Occipital lobe (tissue), 2 donors: Measurements from ENCODE around the gene SH3RF1. TPM values are rescaled to one million over a fixed set of nuclear protein-coding genes. Genes with fewer than 3 reads are reported as not detected.
"Not testable (repeated sequence)": the region's sequence is repeated elsewhere in the genome, so short reads cannot be mapped to it uniquely, and the experiment has no call there.

Experiments
- DNase-seq: peaks from one replicate; lab custom pipeline; 2025; lab: John Stamatoyannopoulos, UW
- total RNA-seq: library from RNA; depleted of rRNA; stranded (reverse); fragments of >200 nt; gene quantifications from one replicate; pipeline ENCODE4 v1.2.3, GENCODE V29; 2014

SH3RF1 gene
- 8.1 TPM for total RNA-seq

DNA sequence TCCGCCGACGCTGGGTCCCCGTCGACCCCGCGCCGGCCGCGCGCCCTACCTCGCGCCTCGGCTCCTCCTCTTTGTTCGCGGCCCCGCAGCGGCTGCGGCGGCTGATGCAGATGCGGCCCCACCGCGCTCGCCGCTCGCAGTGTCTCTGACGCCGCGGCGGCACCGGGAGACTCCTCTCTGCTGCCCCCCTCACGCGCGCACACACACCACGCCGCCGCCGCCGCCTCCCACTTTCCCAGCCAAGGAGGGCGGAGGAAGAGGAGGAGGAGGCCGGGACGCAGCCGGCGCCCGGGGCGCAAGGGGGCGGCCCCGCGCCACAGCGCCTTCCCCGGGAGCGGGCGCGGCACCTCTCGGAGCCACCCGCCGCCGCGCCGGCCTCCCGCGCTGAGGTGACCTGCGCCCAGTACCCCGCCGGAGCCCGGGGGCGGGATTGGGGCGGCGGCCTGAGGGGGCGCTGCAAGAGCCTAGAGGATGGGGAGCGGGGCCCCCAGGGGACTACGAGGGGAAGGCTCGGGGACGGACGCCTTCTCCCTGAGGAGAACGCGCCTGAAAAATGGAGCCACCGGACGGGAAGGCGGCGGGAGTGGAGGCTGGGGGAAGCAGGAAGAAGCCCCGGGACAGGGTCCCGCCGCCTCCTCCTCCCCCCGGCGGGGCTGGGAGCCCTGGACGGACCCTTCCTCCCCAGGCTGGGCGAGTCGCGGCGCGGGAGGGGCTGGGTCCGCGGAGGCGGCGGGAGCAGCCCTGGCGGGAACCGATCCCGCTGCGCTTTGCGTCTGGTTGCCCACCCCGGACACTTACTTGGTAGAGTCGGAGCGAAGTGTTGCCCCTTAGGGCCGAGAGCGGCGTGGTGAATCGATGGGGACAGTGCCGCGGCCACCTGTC, at the start of gene SH3RF1:
Gene SH3RF1 (minus strand): TSS at position 147 of the 882 bp plus-strand sequence. CDS start 1,744 bp downstream, outside the sequence.
- DNase-seq: peak; percentile 84

- DNase-seq: no peak
Observed at GRCh38 chr4:169315530-169316343, 45.0 kb upstream of the SH3RF1 start.

DNA sequence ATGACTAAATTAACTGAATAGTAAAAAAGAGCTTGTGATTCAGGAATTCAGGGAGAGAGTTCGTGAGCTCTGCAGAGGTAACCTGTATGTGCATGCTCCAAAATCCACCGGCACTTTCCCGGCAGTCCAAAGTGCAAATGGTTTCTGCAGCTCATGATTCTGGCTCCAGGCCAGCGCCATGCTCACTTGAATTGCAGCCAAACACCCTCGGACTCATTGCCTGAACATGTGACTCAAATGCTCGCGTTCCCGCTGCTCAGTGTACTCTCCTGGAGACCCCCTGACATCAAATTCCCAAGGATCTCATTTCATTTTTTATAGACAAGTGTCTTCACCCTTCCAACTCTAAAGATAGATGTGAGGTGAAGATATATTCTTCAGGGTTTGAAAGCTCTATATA, 44.1 kb upstream of the SH3RF1 start:
- no peak for DNase-seq

DNA sequence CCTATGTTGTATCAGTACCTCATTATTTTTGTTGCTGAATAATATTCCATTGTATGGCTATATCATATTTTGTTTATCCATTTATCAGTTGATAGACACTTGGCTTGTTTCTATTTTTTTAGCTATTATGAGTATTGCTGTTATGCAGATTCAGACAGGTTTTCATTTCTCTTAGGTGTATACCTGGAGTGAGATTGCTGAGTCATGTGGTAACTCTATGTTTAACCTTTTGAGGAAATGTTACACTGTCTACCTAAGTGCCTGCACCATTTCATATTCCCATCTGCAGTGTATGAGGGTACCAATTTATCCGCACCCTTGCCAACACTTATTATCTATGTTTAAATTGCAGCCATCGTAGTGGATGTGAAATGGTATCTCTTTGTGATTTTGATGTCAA, 43.0 kb upstream of the SH3RF1 start:
- DNase-seq: no peak

GRCh38 chr4:169312690-169313422, 42.1 kb upstream of the SH3RF1 start:
- no peak for DNase-seq

DNA sequence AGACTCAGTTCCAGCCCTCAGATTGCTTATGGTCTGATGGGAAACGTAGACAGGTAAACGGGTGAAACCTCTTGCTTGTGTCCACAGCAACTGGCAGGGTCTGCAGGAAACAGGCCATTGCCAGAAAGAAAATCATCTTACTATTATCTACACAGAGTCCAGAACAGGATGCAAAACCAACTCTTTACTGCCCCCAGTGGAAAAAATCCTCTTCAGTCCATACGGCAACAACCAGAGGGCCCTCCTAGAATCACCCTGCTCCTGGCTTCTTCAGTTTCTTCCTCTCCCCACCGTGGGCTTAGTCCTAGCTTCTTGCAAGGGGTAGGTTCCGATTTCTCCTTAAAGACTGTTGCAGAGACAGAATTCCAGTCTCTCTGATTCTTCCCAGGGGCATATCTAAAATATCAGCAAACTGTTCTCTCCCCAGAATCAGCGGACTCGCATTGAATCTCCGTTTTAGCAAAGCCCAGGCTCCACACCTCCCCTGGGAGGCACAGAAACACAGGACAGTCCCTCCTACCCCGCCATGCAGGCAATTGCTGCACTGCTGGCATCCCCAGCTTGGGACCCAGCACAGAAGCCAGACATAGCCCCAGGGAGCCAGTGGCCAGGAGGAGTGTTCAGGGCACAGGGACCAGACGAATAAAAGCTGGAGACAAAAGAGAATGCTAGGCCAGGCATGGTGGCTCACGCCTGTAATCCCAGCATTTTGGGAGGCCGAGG, 41.0 kb upstream of the SH3RF1 start:
- DNase-seq: no peak

- no peak for DNase-seq
Observed at GRCh38 chr4:169309326-169309967, 38.7 kb upstream of the SH3RF1 start.

DNA sequence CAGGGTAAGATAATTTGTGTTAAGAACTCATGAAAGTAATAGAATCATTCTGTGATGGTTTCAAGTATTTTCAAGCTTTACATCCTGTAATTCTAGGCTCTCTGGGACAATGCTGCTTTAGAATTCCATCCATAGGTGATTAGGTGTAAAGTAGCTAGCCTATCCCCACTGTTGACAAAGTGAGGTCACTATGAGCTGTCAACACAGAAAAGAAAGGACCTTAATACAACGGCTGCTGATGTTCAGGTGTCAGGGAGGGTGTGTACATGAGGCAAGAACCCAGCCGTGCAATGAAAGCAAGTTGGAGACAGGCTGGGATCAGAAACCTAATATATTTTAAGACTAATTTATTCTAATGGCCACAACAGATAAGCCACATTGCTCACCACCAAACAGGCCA, 36.8 kb upstream of the SH3RF1 start:
- DNase-seq: no peak

DNA sequence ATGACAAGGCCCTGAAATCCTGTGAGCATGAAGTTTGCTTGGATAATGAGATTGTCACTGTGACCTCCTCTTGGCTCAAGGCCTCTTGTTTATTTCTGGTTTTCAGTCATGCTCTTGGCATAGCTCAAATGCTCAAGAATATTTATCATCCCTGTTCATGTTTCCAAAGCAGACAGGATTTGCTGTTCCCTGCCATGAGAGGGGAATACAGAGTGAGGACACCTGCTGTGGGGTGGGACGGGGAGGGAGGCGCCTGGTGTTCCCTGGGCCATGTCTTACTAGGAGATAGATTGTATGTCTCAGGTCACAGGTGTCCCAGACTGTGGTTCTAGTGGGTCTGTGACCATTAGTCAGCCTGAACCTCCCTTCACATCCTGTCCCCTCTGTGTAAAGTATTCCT, 34.9 kb upstream of the SH3RF1 start:
- no peak for DNase-seq

- no peak for DNase-seq
Observed at GRCh38 chr4:169305173-169305572, 34.4 kb upstream of the SH3RF1 start.

DNA sequence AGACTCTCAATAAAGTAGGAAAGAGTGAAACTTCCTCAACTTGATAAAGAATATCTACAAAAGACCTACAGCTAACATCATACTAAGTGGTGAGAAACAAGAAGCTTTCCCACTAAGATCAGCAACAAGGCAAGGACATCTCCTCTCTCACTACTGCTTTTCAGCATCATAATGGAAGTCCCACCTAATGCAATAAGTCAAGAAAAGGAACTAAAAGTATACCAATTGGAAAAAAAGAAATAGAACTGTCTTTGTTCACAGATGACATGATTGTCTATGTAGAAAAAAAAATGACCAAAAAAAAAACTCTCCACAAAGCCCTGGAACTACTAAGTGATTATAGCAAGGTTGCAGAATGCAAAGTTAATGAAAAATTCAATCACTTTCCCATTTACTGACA, 25.1 kb upstream of the SH3RF1 start:
- DNase-seq: no peak

DNA sequence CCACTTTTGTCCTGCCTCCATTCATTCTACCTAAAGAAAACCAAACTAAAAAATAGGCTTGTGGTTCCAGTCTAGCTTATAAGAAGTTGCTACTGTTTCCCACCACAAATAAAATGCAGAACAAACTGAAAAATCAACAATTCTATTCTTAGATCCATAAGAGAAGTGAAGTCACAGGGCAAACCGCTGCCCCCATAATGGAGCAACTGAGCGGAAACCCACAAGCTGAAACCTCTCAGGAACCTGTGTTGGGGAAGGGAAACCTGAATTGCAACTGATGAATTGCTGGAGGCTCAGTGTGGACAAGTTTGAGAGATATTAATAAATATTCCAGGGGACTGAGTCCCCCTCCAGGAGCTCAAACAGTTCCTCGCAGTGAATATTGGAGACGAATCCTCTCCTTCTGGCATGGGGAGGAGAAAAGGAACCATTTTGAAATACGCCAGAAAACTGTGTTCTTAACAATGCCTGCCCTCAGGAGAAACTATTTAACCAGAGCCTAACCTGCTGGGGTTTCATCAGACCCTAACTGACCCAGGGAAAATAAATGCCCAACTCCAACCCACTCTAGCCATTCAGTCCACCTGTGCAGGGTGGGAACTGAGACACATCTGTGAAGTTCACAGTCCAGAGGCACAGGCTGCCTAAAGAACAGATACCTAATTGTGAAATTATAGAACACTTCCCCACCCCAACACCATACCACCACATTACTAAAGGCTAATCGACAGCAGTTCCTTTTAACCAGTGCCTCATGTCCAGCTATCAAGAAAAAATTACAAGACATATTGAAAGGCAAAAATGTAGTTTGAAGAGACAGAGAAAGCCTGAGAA, 22.8 kb upstream of the SH3RF1 start:
- no peak for DNase-seq

DNA sequence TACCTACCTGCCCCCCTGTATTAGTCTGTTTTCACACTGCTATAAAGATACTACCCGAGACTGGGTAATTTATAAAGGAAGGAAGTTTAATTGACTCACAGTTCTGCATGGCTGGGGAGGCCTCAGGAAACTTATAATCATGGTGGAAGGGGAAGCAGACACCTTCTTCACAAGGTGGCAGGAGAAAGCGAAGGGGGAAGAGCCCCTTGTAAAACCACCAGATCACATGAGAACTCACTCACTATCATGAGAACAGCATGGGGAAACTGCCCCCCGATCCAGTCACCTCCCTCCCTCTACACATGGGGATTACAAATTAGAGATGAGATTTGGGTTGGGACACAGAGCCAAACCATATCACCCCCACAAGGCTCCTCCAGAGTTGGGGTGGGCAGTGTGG, 17.2 kb upstream of the SH3RF1 start:
- DNase-seq: not testable (repeated sequence)

- no peak for DNase-seq
Observed at GRCh38 chr4:169286562-169287301, 16.0 kb upstream of the SH3RF1 start.

GRCh38 chr4:169283114-169283509, 12.4 kb upstream of the SH3RF1 start:
- DNase-seq: no peak

DNA sequence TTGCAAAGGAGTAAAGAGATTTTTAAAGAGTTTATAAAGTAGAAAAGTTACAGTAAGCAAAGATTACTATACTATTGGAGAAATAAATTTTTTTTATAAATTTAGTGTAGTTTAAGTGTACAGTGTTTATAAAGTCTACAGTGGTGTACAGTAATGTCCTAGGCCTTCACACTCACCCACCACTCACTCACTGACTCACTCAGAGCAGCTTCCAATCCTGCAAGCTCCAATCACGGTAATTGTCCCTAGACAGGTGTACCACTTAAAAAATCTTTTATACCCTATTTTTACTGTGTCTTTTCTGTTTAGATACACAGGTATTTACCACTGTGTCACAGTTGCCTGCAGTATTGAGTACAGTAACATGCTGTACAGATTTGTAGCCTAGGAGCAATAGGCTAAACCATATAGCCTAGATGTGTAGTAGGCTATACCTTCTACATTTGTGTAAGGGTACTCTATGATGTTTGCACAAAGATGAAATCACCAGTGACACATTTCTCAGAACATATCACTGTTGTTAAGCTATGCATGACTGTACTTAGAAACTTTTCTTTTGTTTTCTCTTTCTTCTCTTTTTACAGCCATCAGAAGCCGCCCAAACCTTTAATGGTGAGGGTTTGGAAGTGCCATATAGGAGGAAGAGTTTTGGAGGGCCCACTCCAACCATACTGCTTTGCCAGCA, 11.8 kb upstream of the SH3RF1 start:
- no peak for DNase-seq

GRCh38 chr4:169279108-169279507, 8.4 kb upstream of the SH3RF1 start:
- DNase-seq: no peak

GRCh38 chr4:169278624-169279023, 7.9 kb upstream of the SH3RF1 start:
- no peak for DNase-seq
